Stimulated activated CD4-positive, alpha-beta T cell treated with anti-CD3 and anti-CD28 coated beads, Interleukin-1b, Interleukin-23, amount 100 ng/mL, for 1 hour (primary cell): ENCODE measurements around the gene KCTD12.

Source experiments
- DNase-seq, 2 donors: peaks; one replicate each; pipeline ENCODE4 v3.0.0-alpha.2; 2020; ENCODE audit warnings: low read depth in 2 of 2

Gene KCTD12

DNA sequence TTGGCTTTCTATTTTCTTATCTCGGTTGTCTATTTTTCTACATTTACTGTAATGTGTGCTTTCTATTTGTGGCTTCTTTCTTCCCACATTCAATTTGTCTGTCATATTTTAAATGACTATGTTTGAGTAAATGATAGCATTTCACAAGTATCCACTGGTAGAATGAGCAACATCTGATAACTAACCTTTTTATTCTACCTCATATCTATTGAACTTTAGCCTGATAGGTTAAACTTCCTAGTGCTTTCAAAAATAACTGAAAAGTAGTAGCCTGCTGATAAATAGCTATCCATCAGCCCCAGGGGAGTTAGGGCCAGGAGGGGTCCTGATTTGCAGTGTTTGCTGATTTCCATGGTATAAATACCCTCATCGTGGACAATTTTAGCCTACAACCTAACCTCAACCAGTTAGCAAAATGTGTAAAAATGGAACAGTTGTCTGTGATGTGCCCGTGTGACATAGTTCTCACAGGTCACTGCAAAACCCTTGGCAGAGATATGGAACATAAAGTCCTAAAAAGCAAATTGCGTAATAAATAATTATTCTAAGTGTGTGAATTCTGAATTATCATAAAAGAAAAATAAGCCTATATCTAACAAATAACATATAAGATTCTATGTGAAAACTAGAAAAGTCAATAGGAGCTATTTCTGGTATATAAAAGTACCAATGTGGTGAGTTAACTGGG lies 32.1 kb downstream of the KCTD12 start:
- DNase-seq: no peak

DNA sequence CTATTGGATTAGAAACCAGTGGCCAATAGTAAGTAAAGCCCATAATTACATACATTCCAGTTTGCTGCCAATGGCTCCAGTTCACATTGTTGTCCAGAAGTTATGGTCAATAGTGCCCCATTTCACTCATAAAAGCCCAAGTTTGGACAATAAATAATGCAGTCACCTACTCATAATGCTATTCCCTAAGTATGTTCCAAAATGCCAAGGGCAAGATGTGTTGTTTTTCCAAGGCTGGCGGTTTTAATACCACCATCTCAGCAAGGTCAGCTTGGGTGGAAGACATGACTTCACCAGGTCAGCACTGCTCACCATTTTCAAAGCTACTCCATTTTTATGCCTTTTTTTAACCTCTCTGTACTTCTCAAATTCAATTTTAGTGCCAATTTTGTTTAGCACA lies 32.7 kb downstream of the KCTD12 start:
- DNase-seq: no peak

- DNase-seq: no peak
Observed at GRCh38 chr13:76852986-76853385, 33.2 kb downstream of the KCTD12 start.

- DNase-seq: no peak
Observed at GRCh38 chr13:76851961-76852360, 34.2 kb downstream of the KCTD12 start.

GRCh38 chr13:76849493-76849892 lies 36.7 kb downstream of the KCTD12 start:
- no peak for DNase-seq

GRCh38 chr13:76848596-76848995 lies 37.6 kb downstream of the KCTD12 start:
- DNase-seq: no peak

- no peak for DNase-seq
Observed at GRCh38 chr13:76846363-76846762, 39.8 kb downstream of the KCTD12 start.

DNA sequence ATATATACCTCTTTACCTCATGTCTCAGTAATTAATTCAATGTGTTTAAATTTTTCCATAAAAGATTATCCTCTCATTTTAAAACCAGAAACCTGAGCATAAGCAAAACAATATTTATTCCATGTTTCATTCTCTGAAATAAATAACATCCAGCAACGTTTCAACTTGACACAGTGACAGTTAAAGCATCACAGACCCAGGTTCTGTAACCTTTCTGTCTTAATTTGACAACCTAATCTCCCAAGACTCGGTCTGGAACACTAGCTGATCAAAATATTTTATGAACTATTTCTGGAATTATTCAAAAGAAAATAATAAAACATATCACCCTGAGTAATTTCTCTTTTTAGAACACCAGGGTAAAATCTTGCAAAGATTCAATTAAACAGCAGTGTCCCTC lies 40.3 kb downstream of the KCTD12 start:
- DNase-seq: no peak

DNA sequence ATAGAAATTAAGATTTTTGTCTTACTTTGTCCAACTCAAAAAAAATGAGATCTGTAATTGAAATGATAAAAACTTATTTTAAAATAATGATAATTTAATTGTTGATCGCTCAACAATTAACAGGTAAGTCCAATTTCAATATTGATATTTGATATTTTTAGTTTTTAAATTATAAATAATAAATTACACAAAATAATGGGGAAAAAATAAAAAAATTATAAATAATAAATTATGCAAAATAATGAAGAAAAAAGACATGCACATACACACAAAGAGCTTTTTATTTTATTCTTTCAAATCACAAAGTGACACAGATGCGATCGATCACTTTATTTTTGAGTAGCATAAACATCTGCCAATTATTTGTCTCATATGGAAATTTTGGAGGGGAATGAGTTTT lies 40.8 kb downstream of the KCTD12 start:
- DNase-seq: no peak

GRCh38 chr13:76837801-76838200 lies 48.4 kb downstream of the KCTD12 start:
- no peak for DNase-seq

GRCh38 chr13:76836311-76836710 lies 49.9 kb downstream of the KCTD12 start:
- DNase-seq: no peak

- DNase-seq: no peak
Observed at GRCh38 chr13:76833441-76833954, 52.7 kb downstream of the KCTD12 start.

DNA sequence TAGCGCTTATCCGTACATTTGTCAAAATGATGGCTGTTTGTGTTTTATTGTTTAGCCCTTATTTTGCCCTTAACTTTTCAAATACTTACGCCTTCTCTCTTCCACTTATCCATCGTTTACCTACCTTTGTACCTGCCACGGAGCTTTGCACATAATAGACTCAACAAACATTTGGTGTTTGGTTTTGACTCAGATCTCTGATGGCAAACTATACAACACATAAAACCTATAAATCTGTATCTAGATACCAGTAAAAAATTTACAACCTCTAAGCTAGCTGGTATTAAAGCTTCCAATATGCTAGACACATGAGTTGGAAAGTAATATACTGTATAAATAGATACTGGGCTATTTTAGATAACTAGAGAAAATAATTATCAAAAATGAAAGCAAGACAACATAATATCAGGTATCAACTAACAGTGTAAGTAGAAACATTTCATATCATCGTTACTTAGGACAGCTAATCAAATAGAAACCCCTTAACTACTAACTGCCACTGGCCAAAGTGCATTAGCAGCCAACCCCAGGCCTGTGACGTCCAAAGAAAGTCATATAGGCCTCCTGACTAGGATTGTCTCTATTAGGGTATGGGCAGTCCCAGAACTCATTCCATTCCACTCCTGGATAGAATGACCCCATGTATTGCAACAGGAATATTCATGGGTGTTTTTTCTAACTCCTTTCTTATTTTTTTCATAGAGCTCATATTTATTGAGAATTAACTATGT lies 53.8 kb downstream of the KCTD12 start:
- no peak for DNase-seq

DNA sequence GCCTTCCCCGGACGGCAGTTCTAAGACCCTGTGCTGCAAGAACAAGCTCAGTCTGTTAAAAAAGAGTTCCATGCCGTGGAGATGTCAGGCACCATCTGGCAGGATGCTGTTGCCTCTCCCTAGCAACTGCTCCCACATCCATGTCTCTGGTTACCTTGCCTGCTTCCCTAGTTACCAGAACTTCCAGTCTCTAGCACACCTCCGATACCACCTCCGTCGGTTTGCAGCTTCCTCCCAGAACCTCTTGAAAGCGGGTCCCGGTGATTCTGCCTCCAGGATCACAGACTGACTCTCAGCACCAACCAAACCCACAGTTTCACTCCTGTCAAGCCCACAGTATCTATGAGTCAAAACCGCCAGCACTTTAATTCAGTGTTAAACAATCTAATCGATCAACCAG lies 55.4 kb downstream of the KCTD12 start:
- DNase-seq: no peak
